ENCODE results near the gene OR6X1. TPM values are rescaled to one million over a fixed set of nuclear protein-coding genes. Genes with fewer than 3 reads are reported as not detected.
A peak's percentile ranks its signal among the peaks of the same experiment; 100 is the strongest.
"Not testable (repeated sequence)": the region's sequence is repeated elsewhere in the genome, so short reads cannot be mapped to it uniquely, and the experiment has no call there.

The OR6X1 gene
- total RNA-seq, 4 donors from 2014 or later, result not detected

DNA sequence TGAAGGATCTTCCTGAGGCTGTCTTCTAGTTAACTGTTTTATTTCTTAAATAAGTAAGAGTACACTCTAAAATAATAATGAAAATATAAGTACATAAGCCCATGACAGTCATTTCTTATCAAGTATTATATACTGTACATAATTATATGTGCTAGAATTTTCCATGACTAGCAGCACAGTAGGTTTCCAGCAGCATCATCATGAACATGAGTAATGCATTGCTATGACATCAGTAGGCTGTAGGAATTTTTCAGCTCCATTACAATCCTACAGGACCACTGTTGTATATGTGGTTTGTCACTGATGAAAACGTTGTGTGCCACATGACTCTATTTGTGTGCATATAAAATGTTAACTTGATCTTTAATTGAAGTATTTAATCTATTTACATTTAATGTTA lies 34.9 kb downstream of the OR6X1 start:
- Histone ChIP-seq H3K36me3 (no peaks in the 10 kb centered on the region), H3K27me3 (no peaks in the 10 kb centered on the region), H3K4me3 (replicated peaks in 1 of 3) (no peak overlapping the region), H3K4me1 (no peaks in the 10 kb centered on the region), H3K27ac (no peak overlapping the region), H3K9me3 (no peaks in the 10 kb centered on the region)
- no peak for TF ChIP-seq POLR2A (IDR thresholded peaks at IDR 0.05)
- TF ChIP-seq, protein P1, sequence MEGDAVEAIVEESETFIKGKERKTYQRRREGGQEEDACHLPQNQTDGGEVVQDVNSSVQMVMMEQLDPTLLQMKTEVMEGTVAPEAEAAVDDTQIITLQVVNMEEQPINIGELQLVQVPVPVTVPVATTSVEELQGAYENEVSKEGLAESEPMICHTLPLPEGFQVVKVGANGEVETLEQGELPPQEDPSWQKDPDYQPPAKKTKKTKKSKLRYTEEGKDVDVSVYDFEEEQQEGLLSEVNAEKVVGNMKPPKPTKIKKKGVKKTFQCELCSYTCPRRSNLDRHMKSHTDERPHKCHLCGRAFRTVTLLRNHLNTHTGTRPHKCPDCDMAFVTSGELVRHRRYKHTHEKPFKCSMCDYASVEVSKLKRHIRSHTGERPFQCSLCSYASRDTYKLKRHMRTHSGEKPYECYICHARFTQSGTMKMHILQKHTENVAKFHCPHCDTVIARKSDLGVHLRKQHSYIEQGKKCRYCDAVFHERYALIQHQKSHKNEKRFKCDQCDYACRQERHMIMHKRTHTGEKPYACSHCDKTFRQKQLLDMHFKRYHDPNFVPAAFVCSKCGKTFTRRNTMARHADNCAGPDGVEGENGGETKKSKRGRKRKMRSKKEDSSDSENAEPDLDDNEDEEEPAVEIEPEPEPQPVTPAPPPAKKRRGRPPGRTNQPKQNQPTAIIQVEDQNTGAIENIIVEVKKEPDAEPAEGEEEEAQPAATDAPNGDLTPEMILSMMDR (IDR thresholded peaks at IDR 0.05), result no peak
- intact Hi-C loops (cut with DNase I), result no loop called here
- WGBS, 2 donors, result 78 to 86% methylated on average over 1 of the region's 1 CpG
- DNase-seq, result no peak

DNA sequence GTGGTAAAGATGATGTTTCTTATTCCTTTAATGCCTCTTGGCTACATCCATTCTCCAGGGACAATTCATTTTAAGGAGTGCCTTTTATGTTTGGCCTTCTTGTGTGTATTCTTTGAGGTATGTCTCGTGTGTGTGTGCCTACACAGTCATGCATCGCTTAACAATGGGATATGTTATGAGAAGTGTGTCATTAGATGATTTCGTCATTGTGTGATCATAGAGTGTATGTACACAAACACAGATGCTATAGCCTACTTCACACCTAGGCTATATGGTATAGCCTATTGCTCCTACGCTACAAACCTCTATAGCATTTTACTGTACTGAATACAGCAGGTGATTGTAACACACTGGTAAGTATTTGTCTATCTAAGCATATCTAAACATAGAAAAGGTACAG lies 35.8 kb downstream of the OR6X1 start:
- WGBS, 2 donors, result 81 to 83% methylated on average over 4 of the region's 4 CpGs
- intact Hi-C loops (cut with DNase I), result no loop called here

DNA sequence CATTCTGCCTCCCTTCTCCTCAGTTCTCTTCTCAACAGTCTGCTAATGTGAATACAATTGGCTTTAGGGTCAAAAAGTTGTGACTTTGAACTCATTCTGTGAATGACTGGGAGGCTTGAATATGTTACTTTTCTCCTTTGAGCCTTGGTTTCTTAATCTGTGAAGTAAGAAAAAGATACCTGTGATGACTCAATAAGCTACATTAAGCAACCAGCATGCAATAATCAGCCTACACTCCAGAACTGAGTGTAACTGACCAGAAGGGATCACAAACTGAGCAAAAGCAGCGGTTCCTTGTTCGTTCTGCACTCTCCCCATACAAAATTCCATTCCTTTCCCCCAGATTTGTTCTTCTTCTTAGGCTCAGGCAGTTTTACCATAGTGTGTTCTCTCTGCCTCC lies 36.3 kb downstream of the OR6X1 start:
- no peaks in the 10 kb centered on the region for H3K4me1 ChIP-seq
- TF ChIP-seq, protein P1 (IDR thresholded peaks at IDR 0.05), result no peak
- TF ChIP-seq POLR2A (IDR thresholded peaks at IDR 0.05), result no peak
- H3K27me3 ChIP-seq, result no peaks in the 10 kb centered on the region
- H3K36me3 ChIP-seq, result no peaks in the 10 kb centered on the region
- no peak overlapping the region for H3K27ac ChIP-seq
- intact Hi-C loops (cut with DNase I), result no loop called here
- no peak overlapping the region for H3K4me3 ChIP-seq (replicated peaks in 1 of 3)
- WGBS, 2 donors, result 84 to 85% methylated on average over 2 of the region's 2 CpGs
- no peak for DNase-seq
- no peaks in the 10 kb centered on the region for H3K9me3 ChIP-seq

More for the DNA sequence above, 35.8 kb downstream of the OR6X1 start:
- no peak for DNase-seq
- Histone ChIP-seq H3K4me1 (no peaks in the 10 kb centered on the region), H3K27ac (no peak overlapping the region), H3K36me3 (no peaks in the 10 kb centered on the region), H3K4me3 (replicated peaks in 1 of 3) (no peak overlapping the region), H3K9me3 (no peaks in the 10 kb centered on the region), H3K27me3 (no peaks in the 10 kb centered on the region)
- TF ChIP-seq, protein P1 (IDR thresholded peaks at IDR 0.05), result no peak
- TF ChIP-seq POLR2A (IDR thresholded peaks at IDR 0.05), result no peak

DNA sequence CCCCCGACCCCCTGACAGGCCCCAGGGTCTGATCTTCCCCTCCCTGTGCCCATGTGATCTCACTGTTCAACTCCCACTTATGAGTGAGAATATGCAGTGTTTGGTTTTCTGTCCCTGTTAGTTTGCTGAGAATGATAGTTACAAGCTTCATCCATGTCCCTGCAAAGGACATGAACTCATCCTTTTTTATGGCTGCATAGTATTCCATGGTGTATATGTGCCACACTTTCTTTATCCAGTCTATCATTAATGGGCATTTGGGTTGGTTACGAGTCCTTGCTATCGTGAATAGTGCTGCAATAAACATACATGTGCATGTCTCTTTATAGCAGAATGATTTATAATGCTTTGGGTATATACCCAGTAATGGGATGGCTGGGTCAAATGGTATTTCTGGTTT lies 41.7 kb downstream of the OR6X1 start:
- 80 to 85% methylated on average over 3 of the region's 3 CpGs for WGBS, 2 donors
- H3K4me1 ChIP-seq; H3K36me3 ChIP-seq; H3K9me3 ChIP-seq; DNase-seq; H3K27me3 ChIP-seq; H3K4me3 ChIP-seq (replicated peaks in 1 of 3); H3K27ac ChIP-seq; intact Hi-C loops (cut with DNase I): not testable (repeated sequence)

DNA sequence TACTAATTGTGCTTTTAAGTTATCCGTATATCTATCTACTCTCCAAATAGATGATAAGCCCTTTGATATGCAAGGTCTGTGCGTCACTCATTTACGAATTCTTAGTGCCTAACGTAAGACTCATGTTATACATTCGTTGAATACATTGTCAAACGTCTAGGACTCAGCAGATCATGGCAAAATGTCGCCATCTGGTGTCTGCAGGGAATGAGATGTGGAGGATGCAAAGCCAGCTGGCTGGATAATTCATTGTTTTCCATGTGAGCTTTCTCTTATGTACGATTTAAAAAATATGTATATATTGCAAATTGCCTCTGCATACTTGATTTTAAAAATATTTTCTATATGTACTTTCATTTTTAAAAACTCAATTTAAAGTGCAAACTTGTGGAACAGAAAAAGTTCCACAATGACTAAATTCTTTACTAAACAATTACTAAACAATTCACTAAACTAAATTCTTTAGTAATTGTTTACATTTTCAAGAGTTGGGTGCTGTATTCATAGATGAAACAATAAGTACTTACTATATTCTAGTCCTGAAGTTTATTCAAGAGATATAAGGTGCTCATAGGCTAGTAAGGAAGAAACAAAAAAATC lies 46.6 kb downstream of the OR6X1 start:
- whole genome bisulfite sequencing, 2 donors, result 5 to 6% methylated on average over 8 of the region's 8 CpGs
- Histone ChIP-seq H3K27ac (no peak overlapping the region), H3K4me1 (peaks cover 4 to 7% of the 10 kb centered on the region in 2 donors), H3K36me3 (no peaks in the 10 kb centered on the region), H3K27me3 (no peaks in the 10 kb centered on the region), H3K4me3 (replicated peaks in 1 of 3) (no peak overlapping the region), H3K9me3 (no peaks in the 10 kb centered on the region)
- intact Hi-C loops (cut with DNase I), result loop anchor here (2.0 kb wide), 1 partner anchor 69 kb away; no protein-coding TSS in a partner anchor
- DNase-seq, result peak; percentile 53 to 67
- TF ChIP-seq POLR2A (IDR thresholded peaks at IDR 0.05), result no peak
- TF ChIP-seq, protein P1 (IDR thresholded peaks at IDR 0.05), result peak; percentile 26 to 75 (median 62)
